Stimulated activated naive CD8-positive, alpha-beta T cell treated with anti-CD3 and anti-CD28 coated beads, Interleukin-15, Interleukin-2, amounts not matched to agents 100 ng/mL and 50 ng/mL, for 24 hours (primary cell): ENCODE measurements around the gene PPP2R3A.

Experiments
- H3K27ac Mint-ChIP-seq: one replicate; pipeline ENCODE4 v1.8.0; 2021; ENCODE audit warnings: mild to moderate bottlenecking, mixed read lengths
- H3K27me3 Mint-ChIP-seq: one replicate; pipeline ENCODE4 v1.8.0; 2021; ENCODE audit warnings: mixed read lengths
- H3K36me3 Mint-ChIP-seq: one replicate; pipeline ENCODE4 v1.8.0; 2021; ENCODE audit warnings: low read depth, mixed read lengths
- H3K4me1 Mint-ChIP-seq: one replicate; pipeline ENCODE4 v1.8.0; 2021; ENCODE audit warnings: low read depth, mixed read lengths
- H3K4me3 Mint-ChIP-seq: one replicate; pipeline ENCODE4 v1.8.0; 2021; ENCODE audit warnings: mild to moderate bottlenecking, mixed read lengths
- H3K9me3 Mint-ChIP-seq: one replicate; pipeline ENCODE4 v1.8.0; 2021; ENCODE audit warnings: mixed read lengths

Gene PPP2R3A

GRCh38 chr3:135950941-135951340 is 14.6 kb upstream of the PPP2R3A start:
- Mint-ChIP-seq H3K9me3 (peaks cover 9% of the 10 kb centered on the region), H3K4me3 (no peak overlapping the region), H3K4me1 (no peaks in the 10 kb centered on the region), H3K27me3 (peaks cover 20% of the 10 kb centered on the region), H3K27ac (no peak overlapping the region), H3K36me3 (no peaks in the 10 kb centered on the region)

GRCh38 chr3:135964160-135964955 is 1.2 kb upstream of the PPP2R3A start:
- Mint-ChIP-seq H3K36me3 (no peaks in the 10 kb centered on the region), H3K4me1 (peaks cover 18% of the 10 kb centered on the region), H3K27ac (no peak overlapping the region), H3K9me3 (peaks cover 22% of the 10 kb centered on the region), H3K27me3 (peaks cover 38% of the 10 kb centered on the region), H3K4me3 (peak overlapping the region; percentile 79)

- no peak overlapping the region for H3K27ac Mint-ChIP-seq
- H3K27me3 Mint-ChIP-seq = peaks cover 39% of the 10 kb centered on the region
- H3K4me3 Mint-ChIP-seq = peak overlapping the region; percentile 79
- H3K4me1 Mint-ChIP-seq = peaks cover 18% of the 10 kb centered on the region
- H3K9me3 Mint-ChIP-seq = peaks cover 21% of the 10 kb centered on the region
- no peaks in the 10 kb centered on the region for H3K36me3 Mint-ChIP-seq
Observed at GRCh38 chr3:135965129-135965505, 411 bp upstream of the PPP2R3A start.

- Mint-ChIP-seq H3K9me3 (peaks cover 11% of the 10 kb centered on the region), H3K27ac (no peak overlapping the region), H3K4me3 (peak overlapping the region; percentile 79), H3K27me3 (peaks cover 43% of the 10 kb centered on the region), H3K4me1 (peaks cover 18% of the 10 kb centered on the region), H3K36me3 (no peaks in the 10 kb centered on the region)
Observed at GRCh38 chr3:135966271-135966961, 888 bp downstream of the PPP2R3A start.

GRCh38 chr3:135966962-135967274 is 1.4 kb downstream of the PPP2R3A start:
- H3K4me3 Mint-ChIP-seq = peak overlapping the region; percentile 71
- H3K27ac Mint-ChIP-seq = no peak overlapping the region
- H3K4me1 Mint-ChIP-seq = peaks cover 18% of the 10 kb centered on the region
- H3K9me3 Mint-ChIP-seq = peaks cover 8% of the 10 kb centered on the region
- H3K27me3 Mint-ChIP-seq = peaks cover 43% of the 10 kb centered on the region
- no peaks in the 10 kb centered on the region for H3K36me3 Mint-ChIP-seq

GRCh38 chr3:135967867-135968266 is 2.3 kb downstream of the PPP2R3A start:
- Mint-ChIP-seq H3K27me3 (peaks cover 41% of the 10 kb centered on the region), H3K27ac (no peak overlapping the region), H3K4me1 (peaks cover 18% of the 10 kb centered on the region), H3K4me3 (no peak overlapping the region), H3K36me3 (no peaks in the 10 kb centered on the region), H3K9me3 (peaks cover 3% of the 10 kb centered on the region)

GRCh38 chr3:135970506-135971116 is 5.1 kb downstream of the PPP2R3A start:
- Mint-ChIP-seq H3K27ac (no peak overlapping the region), H3K36me3 (no peaks in the 10 kb centered on the region), H3K27me3 (peaks cover 36% of the 10 kb centered on the region), H3K9me3 (no peaks in the 10 kb centered on the region), H3K4me1 (peaks cover 13% of the 10 kb centered on the region), H3K4me3 (no peak overlapping the region)

GRCh38 chr3:135973841-135974240 is 8.3 kb downstream of the PPP2R3A start:
- no peaks in the 10 kb centered on the region for H3K36me3 Mint-ChIP-seq
- no peaks in the 10 kb centered on the region for H3K4me1 Mint-ChIP-seq
- no peak overlapping the region for H3K4me3 Mint-ChIP-seq
- H3K9me3 Mint-ChIP-seq = no peaks in the 10 kb centered on the region
- peaks cover 21% of the 10 kb centered on the region for H3K27me3 Mint-ChIP-seq
- no peak overlapping the region for H3K27ac Mint-ChIP-seq

- no peaks in the 10 kb centered on the region for H3K4me1 Mint-ChIP-seq
- no peaks in the 10 kb centered on the region for H3K9me3 Mint-ChIP-seq
- H3K36me3 Mint-ChIP-seq = no peaks in the 10 kb centered on the region
- H3K4me3 Mint-ChIP-seq = no peak overlapping the region
- H3K27me3 Mint-ChIP-seq = peaks cover 18% of the 10 kb centered on the region
- no peak overlapping the region for H3K27ac Mint-ChIP-seq
Observed at GRCh38 chr3:135975053-135975452, 9.5 kb downstream of the PPP2R3A start.

GRCh38 chr3:135975536-135975935 is 10.0 kb downstream of the PPP2R3A start:
- Mint-ChIP-seq H3K27ac (no peak overlapping the region), H3K27me3 (peaks cover 16% of the 10 kb centered on the region), H3K4me3 (no peak overlapping the region), H3K36me3 (no peaks in the 10 kb centered on the region), H3K4me1 (no peaks in the 10 kb centered on the region), H3K9me3 (no peaks in the 10 kb centered on the region)

GRCh38 chr3:135980343-135980742 is 14.8 kb downstream of the PPP2R3A start:
- Mint-ChIP-seq H3K27ac (no peak overlapping the region), H3K4me1 (no peaks in the 10 kb centered on the region), H3K27me3 (peaks cover 22% of the 10 kb centered on the region), H3K4me3 (no peak overlapping the region), H3K36me3 (no peaks in the 10 kb centered on the region), H3K9me3 (no peaks in the 10 kb centered on the region)

GRCh38 chr3:135981701-135982403 is 16.3 kb downstream of the PPP2R3A start:
- H3K4me1 Mint-ChIP-seq = no peaks in the 10 kb centered on the region
- no peak overlapping the region for H3K27ac Mint-ChIP-seq
- peaks cover 17% of the 10 kb centered on the region for H3K27me3 Mint-ChIP-seq
- H3K4me3 Mint-ChIP-seq = no peak overlapping the region
- H3K9me3 Mint-ChIP-seq = no peaks in the 10 kb centered on the region
- H3K36me3 Mint-ChIP-seq = no peaks in the 10 kb centered on the region

GRCh38 chr3:135982404-135982761 is 16.9 kb downstream of the PPP2R3A start:
- peaks cover 17% of the 10 kb centered on the region for H3K27me3 Mint-ChIP-seq
- H3K9me3 Mint-ChIP-seq = no peaks in the 10 kb centered on the region
- no peaks in the 10 kb centered on the region for H3K36me3 Mint-ChIP-seq
- no peak overlapping the region for H3K27ac Mint-ChIP-seq
- no peaks in the 10 kb centered on the region for H3K4me1 Mint-ChIP-seq
- H3K4me3 Mint-ChIP-seq = no peak overlapping the region

- H3K27ac Mint-ChIP-seq = no peak overlapping the region
- H3K27me3 Mint-ChIP-seq = peaks cover 17% of the 10 kb centered on the region
- H3K36me3 Mint-ChIP-seq = no peaks in the 10 kb centered on the region
- H3K9me3 Mint-ChIP-seq = no peaks in the 10 kb centered on the region
- H3K4me1 Mint-ChIP-seq = no peaks in the 10 kb centered on the region
- H3K4me3 Mint-ChIP-seq = no peak overlapping the region
Observed at GRCh38 chr3:135982922-135983581, 17.5 kb downstream of the PPP2R3A start.
